Stimulated activated CD4-positive, alpha-beta T cell treated with anti-CD3 and anti-CD28 coated beads, Interleukin-4, amount 100 ng/mL, for 24 hours (primary cell): ENCODE measurements around the gene TMEM62.
A peak's percentile ranks its signal among the peaks of the same experiment; 100 is the strongest.
"Not testable (repeated sequence)": the region's sequence is repeated elsewhere in the genome, so short reads cannot be mapped to it uniquely, and the experiment has no call there.

Experiments used
- DNase-seq: peaks from one replicate; pipeline ENCODE4 v3.0.0-alpha.2; 2020

The TMEM62 gene

GRCh38 chr15:43210807-43211206, 77.4 kb downstream of the TMEM62 start:
- DNase-seq: no peak

- DNase-seq: no peak
Measured at GRCh38 chr15:43211224-43211735, 77.9 kb downstream of the TMEM62 start.

GRCh38 chr15:43212299-43212698, 78.9 kb downstream of the TMEM62 start:
- no peak for DNase-seq

GRCh38 chr15:43212951-43213350, 79.6 kb downstream of the TMEM62 start:
- DNase-seq: no peak

- DNase-seq: no peak
Measured at GRCh38 chr15:43213466-43213865, 80.1 kb downstream of the TMEM62 start.

- DNase-seq: no peak
Measured at GRCh38 chr15:43214169-43214568, 80.8 kb downstream of the TMEM62 start.

- DNase-seq: no peak
Measured at GRCh38 chr15:43214592-43215295, 81.4 kb downstream of the TMEM62 start.

- no peak for DNase-seq
Measured at GRCh38 chr15:43215961-43216360, 82.6 kb downstream of the TMEM62 start.

GRCh38 chr15:43218908-43219706, 85.7 kb downstream of the TMEM62 start:
- no peak for DNase-seq

GRCh38 chr15:43219929-43220928, 86.8 kb downstream of the TMEM62 start:
- no peak for DNase-seq

GRCh38 chr15:43220991-43221403, 87.6 kb downstream of the TMEM62 start, which contains the start of gene EPB42:
Gene EPB42 (minus strand): TSS chr15:43221018. CDS start chr15:43220825, 193 bp downstream.
- DNase-seq: no peak

- no peak for DNase-seq
Measured at GRCh38 chr15:43221422-43221821, 88.0 kb downstream of the TMEM62 start.

GRCh38 chr15:43225201-43225949, 92.0 kb downstream of the TMEM62 start:
- peak; percentile 53 for DNase-seq

- not testable (repeated sequence) for DNase-seq
Measured at GRCh38 chr15:43225950-43226255, 92.5 kb downstream of the TMEM62 start.

- DNase-seq: no peak
Measured at GRCh38 chr15:43226436-43227305, 93.3 kb downstream of the TMEM62 start.

- DNase-seq: no peak
Measured at GRCh38 chr15:43229977-43230376, 96.6 kb downstream of the TMEM62 start.

GRCh38 chr15:43230640-43231115, 97.3 kb downstream of the TMEM62 start:
- DNase-seq: no peak

- DNase-seq: no peak
Measured at GRCh38 chr15:43232289-43232874, 99.0 kb downstream of the TMEM62 start.
